Stimulated activated CD4-positive, alpha-beta T cell treated with anti-CD3 and anti-CD28 coated beads, Interleukin-4, amount 100 ng/mL, for 24 hours (primary cell): ENCODE data around the gene KTN1.

ENCODE experiments used
- DNase-seq: peaks from one replicate; pipeline ENCODE4 v3.0.0-alpha.2; 2020

Gene KTN1

DNA sequence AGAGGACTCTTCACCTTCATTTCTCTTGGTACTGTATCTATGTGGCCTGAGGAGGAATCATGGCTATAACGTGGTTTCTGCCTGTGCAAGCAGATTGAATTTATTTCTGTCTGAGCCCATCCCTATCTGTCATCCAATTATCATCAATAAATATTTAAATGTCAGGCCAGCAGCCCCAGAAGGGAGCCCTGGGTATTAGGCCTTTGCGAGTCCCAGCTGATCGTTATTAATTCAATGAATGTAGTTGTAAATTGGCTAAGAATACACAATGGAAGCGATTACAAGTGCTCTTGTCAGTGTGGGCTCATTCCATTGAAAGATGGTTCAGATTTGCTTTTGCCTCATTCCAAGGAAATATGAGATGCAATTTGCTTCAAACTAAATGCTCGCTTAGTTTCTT is 142.0 kb downstream of the KTN1 start:
- DNase-seq: no peak

DNA sequence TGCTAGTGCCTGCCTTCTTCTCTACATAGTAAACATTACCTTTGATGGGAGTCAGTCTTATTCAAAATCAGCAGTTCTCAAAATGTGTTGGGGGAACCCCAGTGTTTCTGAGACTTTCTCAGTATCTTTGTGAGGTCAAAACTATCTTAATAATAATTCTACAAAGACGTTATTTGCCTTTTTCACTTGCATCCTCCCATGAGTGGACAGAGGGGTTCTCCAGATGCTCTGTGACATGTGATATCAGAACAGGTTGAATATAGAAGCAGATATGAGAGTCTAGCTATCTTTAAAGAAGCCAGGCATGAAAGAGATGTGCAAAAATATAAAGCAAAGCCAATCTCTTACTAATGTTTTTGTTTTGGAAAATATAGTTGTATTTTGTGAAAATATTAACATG is 144.7 kb downstream of the KTN1 start:
- no peak for DNase-seq

DNA sequence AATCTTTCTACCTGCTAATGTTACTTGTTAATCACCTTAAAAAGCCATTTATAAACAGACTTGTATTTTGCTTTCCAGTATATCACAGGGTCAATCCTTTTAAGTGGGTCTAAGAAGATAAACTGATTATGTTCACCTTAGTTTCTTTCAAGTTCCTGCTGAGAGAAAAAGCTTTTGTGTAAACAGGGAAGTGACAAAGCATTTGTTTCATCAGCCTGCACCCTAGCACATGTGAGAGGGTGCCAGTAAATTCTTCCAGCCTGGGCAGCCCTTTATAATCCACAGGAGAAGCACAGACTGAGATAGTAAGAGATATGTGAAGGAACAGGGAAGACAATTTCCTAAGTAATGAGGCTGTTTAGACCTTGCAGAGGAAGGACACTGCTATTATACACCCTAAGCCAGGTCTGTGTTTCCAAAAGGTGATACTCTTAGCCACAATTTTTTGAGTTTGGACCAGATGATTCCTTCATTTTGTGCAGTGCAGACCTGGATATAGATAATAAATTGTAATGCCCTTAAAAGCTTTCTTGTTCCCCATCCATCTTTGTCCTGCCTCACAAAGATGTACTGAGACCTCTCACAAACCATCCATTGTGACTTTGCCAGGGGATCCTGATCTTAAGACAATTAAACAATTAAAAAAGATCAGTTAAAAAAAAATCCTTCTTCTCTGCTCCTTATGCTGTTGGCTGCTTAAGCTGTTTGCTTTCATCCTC is 150.7 kb downstream of the KTN1 start:
- no peak for DNase-seq

- no peak for DNase-seq
These were observed 151.4 kb downstream of the KTN1 start for GRCh38 chr14:55731311-55731872.

- peak; percentile 58 for DNase-seq
These were observed 152.0 kb downstream of the KTN1 start for GRCh38 chr14:55731881-55732498.

GRCh38 chr14:55733599-55733998 is 153.6 kb downstream of the KTN1 start:
- no peak for DNase-seq
